H7 (cell line): ENCODE measurements around the gene PSMB9. TPM values are rescaled to one million over a fixed set of nuclear protein-coding genes. Genes with fewer than 3 reads are reported as not detected.
"Not testable (repeated sequence)": the region's sequence is repeated elsewhere in the genome, so short reads cannot be mapped to it uniquely, and the experiment has no call there.

Experiments used
- DNase-seq: peaks from one replicate; pipeline ENCODE4 v3.0.0; 2012
- H3K27me3 ChIP-seq: 2 replicates; pipeline ENCODE4 v1.6.0; 2011; ENCODE audit warnings: mild to moderate bottlenecking, low read length; ENCODE audit not compliant: control insufficient read depth, insufficient read depth
- H3K36me3 ChIP-seq: replicated peaks from 2 replicates; pipeline ENCODE4 v1.5.1; 2011; ENCODE audit warnings: low read length; ENCODE audit not compliant: control insufficient read depth, insufficient read depth
- H3K4me3 ChIP-seq: 2 replicates; pipeline ENCODE4 v1.5.1; 2011; ENCODE audit warnings: low read depth, mild to moderate bottlenecking, control low read depth, low read length, moderate library complexity; ENCODE audit not compliant: insufficient read depth
- total RNA-seq: library from RNA; depleted of rRNA; stranded (reverse); fragments of >200 nt; shearing (Covaris generic); gene quantifications from 2 replicates; pipeline ENCODE4 v1.2.3, GENCODE V29; 2014

PSMB9 gene
- total RNA-seq, 1 experiment from 2014 or later, result not detected

DNA sequence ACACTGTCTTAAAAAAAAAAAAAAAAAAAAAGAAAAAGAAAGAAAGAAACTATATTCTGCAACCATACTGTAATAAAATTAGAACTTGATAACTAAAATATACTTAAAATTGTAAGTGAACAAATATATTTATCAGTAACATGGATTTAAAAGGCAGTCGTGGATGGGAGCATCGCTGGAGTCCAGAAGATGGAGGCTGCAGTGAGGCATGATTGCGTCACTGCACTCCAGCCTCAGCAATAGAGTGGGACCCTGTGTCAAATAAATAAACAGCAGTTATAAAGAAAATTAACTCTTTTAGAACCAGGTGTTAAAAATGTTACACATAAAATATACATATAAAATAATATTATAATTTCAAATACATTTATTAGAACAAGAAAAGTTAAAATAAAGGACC, 8.7 kb downstream of the PSMB9 start:
- H3K27me3 ChIP-seq, result peaks cover 4% of the 10 kb centered on the region; the same call in 1 of the 2 replicates
- H3K4me3 ChIP-seq, result no peak overlapping the region
- H3K36me3 ChIP-seq, result no peaks in the 10 kb centered on the region
- no peak for DNase-seq

- H3K4me3 ChIP-seq, result no peak overlapping the region
- peaks cover 6% of the 10 kb centered on the region for H3K27me3 ChIP-seq
- DNase-seq, result no peak
Measured at GRCh38 chr6:32865724-32866443, 11.9 kb downstream of the PSMB9 start.

DNA sequence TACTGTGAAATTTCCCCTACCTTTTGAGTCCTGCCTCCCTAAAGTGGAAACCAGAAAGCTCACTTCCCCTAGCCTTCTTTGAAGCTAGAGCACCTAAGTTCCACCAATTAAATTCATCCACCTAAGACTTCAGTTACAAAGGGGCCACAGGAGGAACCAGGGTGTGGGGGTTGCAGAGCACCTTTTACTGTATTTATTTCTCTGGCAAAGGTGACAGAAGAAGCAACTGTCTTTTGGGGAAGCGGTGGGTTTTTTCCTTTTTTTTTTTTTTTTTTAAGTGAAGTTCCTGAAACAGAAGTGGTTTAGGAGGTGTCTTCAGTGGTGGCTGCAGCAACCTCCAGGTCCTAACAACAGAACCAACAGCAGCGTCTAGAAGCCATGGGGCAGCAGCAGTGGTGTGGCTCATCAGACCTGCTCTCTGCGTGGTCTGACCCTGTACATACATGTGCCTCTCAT, 13.1 kb downstream of the PSMB9 start:
- H3K27me3 ChIP-seq, result peaks cover 6% of the 10 kb centered on the region
- no peaks in the 10 kb centered on the region for H3K36me3 ChIP-seq
- no peak overlapping the region for H3K4me3 ChIP-seq
- DNase-seq, result no peak

More at GRCh38 chr6:32865724-32866443, 11.9 kb downstream of the PSMB9 start:
- H3K36me3 ChIP-seq, result no peaks in the 10 kb centered on the region

DNA sequence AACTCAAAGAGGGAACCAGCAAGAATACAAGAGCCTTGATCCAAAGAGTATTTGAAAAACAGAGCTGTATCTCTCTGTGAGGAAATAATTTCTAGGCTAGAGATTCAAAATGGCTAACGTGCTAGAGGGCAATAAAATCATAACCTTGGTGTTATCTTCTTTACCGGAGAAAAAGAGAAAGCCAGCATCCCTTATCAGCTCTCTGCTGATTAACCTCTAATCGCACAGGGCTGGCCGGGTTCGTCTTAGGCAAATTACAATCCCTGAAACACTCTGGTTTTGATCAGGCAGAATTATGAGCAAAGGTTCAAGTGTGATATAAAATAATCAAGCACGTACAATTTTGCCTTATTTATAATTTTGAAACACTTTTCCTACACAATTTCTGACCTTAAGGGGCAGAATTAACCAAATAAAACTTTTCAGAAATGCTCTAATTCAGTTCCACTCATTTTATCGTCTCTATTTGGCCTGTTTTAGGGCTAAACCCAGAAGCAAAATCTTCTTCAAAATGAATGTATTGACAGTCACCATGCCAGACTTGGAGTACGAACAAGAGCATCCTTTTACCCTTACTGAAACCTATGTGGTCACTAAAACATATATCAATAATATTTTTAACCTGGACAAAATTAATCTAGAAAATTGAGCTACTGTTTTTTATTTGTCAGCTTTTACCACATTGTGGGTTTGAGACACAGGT, 13.7 kb downstream of the PSMB9 start:
- DNase-seq, result no peak
- Histone ChIP-seq H3K4me3 (no peak overlapping the region), H3K27me3 (peaks cover 6% of the 10 kb centered on the region), H3K36me3 (no peaks in the 10 kb centered on the region)

DNA sequence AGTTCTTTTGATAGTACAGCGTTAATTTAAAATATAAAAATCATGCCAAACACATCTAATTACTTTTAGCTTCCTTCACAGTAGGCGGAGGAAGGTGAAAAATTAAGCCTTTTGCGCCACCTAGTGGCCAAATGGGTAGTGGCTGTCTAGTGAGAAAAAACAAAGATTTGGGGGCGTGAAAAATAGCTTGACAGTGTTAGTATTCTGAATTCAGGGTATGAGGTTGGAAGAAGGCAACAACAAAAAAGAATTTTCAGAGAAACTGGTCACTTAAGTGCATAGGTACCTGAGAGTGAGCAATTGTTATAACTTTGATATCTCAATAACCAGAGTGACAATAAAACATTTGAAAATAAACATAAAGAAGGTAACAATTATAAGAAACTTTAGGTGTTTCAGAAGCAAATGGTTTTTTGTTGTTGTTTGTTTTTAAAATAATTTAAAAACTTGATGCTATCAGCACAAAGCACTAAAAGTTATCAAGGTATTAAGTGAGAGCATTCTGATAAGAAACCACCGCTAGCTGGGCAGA, 14.3 kb downstream of the PSMB9 start:
- DNase-seq, result peak; percentile 42
- H3K4me3 ChIP-seq, result no peak overlapping the region

DNA sequence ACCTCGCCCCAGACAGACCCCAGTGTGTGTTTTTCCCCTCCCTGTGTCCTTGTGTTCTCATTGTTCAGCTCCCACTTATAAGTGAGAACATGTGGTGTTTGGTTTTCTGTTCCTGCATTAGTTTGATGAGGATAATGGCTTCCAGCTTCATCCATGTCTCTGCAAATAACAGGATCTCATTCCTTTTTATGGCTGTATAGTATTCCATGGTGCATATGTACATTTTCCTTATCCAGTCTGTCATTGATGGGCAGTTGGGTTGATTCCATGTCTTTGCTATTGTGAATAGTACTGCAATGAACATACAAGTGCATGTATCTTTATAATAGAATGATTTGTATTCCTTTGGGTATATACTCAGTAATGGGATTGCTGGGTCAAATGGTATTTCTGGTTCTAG, 20.0 kb downstream of the PSMB9 start:
- DNase-seq, H3K4me3 ChIP-seq, H3K36me3 ChIP-seq, H3K27me3 ChIP-seq: not testable (repeated sequence)

More for the DNA sequence above, 14.3 kb downstream of the PSMB9 start:
- H3K36me3 ChIP-seq, result no peaks in the 10 kb centered on the region
- H3K27me3 ChIP-seq, result peaks cover 6% of the 10 kb centered on the region

DNA sequence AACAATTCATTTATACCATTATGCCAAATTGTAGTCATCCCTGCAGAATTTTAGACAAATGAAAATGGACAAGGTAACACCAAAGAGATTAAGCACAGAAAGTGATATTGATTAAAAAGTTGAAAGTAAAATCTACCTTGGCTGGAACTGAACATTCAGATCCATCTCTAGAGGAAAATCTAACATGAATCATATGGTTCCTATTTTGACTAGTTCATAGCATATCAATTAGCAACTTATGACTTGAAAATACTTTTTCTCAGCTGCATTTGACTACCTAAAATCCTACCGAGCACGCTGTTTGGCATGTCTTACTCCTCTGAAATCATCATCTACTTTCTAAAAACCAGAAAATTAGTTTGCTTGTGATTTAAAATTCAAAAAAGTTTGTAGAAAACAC, 22.6 kb downstream of the PSMB9 start:
- no peak for DNase-seq
- Histone ChIP-seq H3K27me3 (no peaks in the 10 kb centered on the region; the same call in 1 of the 2 replicates), H3K4me3 (no peak overlapping the region), H3K36me3 (no peaks in the 10 kb centered on the region)

- DNase-seq, result no peak
- H3K4me3 ChIP-seq, result no peak overlapping the region
- H3K36me3 ChIP-seq, result no peaks in the 10 kb centered on the region
- no peaks in the 10 kb centered on the region; the same call in 1 of the 2 replicates for H3K27me3 ChIP-seq
Measured at GRCh38 chr6:32879691-32880090, 25.7 kb downstream of the PSMB9 start.

- H3K4me3 ChIP-seq, DNase-seq, H3K36me3 ChIP-seq, H3K27me3 ChIP-seq: not testable (repeated sequence)
Measured at GRCh38 chr6:32880962-32881361, 27.0 kb downstream of the PSMB9 start.

DNA sequence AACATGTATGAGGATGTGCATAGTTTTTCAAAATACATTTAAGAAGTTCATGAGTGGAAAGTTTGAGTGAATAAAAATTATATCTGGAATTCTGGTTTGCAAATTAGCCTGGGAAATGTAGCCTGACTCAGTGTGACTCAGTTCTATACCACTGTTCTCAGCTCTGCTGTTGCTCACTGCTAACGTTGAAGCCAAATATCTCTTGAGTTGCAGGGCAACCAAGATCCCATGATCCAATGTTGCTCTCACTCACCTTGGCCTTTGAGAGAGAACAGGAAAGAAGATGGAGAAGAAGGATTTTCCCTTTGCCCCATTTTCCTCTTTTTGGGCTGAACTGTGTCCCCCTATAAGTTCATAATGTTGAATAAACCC, 28.9 kb downstream of the PSMB9 start:
- Histone ChIP-seq H3K36me3 (no peaks in the 10 kb centered on the region), H3K27me3 (no peaks in the 10 kb centered on the region)
- no peak for DNase-seq

DNA sequence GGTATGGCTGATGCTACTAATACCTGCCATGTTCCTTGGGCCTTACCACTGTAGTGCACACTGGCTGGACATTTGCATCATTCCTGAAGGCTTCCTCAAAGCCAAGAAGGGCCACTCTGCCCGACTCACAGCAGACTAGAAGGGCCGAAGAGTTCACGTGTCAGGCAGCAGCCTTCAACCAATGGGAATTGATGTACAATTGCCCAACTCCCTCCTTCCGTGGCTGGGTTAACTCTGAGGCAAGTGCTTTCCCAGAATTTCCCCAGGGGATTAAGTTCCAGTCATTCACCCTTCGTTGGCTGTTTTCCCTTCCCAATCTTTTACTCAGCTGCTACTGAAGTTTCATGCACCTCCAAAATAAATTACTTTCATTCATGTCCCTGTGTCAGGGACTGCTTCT, 29.8 kb downstream of the PSMB9 start:
- no peaks in the 10 kb centered on the region for H3K36me3 ChIP-seq
- no peak overlapping the region for H3K4me3 ChIP-seq
- no peaks in the 10 kb centered on the region for H3K27me3 ChIP-seq
- no peak for DNase-seq

More for the DNA sequence above, 28.9 kb downstream of the PSMB9 start:
- no peak overlapping the region for H3K4me3 ChIP-seq

DNA sequence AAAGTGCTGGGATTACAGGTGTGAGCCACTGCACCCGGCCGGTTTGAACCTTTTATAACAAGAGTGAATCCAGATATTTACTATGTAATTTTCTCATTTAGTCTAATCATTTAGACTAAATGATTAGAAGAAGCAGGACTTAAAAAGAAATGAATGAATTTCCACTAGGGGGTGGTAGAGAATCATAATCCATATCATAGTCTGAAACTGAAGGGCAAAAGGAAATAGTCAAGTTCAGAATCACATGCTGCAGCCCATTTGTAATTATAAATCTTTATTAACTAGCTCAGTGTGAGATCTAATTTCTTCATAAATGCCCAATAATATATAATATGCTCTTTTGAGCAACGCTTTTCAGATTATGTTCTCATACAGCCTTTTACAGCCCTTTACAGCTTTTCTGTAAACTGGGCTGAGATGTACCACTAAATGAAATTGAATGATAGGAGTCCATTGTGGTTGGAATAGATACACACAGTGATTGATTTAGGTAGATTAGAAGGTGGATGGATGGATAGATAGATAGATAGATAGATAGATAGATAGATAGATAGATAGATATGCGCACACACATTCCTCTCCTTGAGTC, 31.8 kb downstream of the PSMB9 start:
- peak; percentile 39 for DNase-seq
- H3K36me3 ChIP-seq, result no peaks in the 10 kb centered on the region
- H3K27me3 ChIP-seq, result no peaks in the 10 kb centered on the region
- no peak overlapping the region for H3K4me3 ChIP-seq

GRCh38 chr6:32886681-32887383, 32.8 kb downstream of the PSMB9 start:
- no peaks in the 10 kb centered on the region for H3K36me3 ChIP-seq
- DNase-seq, result no peak
- no peaks in the 10 kb centered on the region for H3K27me3 ChIP-seq
- H3K4me3 ChIP-seq, result no peak overlapping the region

- no peaks in the 10 kb centered on the region for H3K27me3 ChIP-seq
- H3K36me3 ChIP-seq, result no peaks in the 10 kb centered on the region
- no peak overlapping the region for H3K4me3 ChIP-seq
- no peak for DNase-seq
Measured at GRCh38 chr6:32887616-32888015, 33.6 kb downstream of the PSMB9 start.
